ENCODE measurements around the gene FZD2. TPM values are rescaled to one million over a fixed set of nuclear protein-coding genes. Genes with fewer than 3 reads are reported as not detected.
"Not testable (repeated sequence)": the region's sequence is repeated elsewhere in the genome, so short reads cannot be mapped to it uniquely, and the experiment has no call there.

Gene FZD2
- under 1 TPM; 0.42 to 0.61 TPM for total RNA-seq
- polyA plus RNA-seq: under 1 TPM in 1 of 2 donors, not detected in 1; 0.37 TPM

DNA sequence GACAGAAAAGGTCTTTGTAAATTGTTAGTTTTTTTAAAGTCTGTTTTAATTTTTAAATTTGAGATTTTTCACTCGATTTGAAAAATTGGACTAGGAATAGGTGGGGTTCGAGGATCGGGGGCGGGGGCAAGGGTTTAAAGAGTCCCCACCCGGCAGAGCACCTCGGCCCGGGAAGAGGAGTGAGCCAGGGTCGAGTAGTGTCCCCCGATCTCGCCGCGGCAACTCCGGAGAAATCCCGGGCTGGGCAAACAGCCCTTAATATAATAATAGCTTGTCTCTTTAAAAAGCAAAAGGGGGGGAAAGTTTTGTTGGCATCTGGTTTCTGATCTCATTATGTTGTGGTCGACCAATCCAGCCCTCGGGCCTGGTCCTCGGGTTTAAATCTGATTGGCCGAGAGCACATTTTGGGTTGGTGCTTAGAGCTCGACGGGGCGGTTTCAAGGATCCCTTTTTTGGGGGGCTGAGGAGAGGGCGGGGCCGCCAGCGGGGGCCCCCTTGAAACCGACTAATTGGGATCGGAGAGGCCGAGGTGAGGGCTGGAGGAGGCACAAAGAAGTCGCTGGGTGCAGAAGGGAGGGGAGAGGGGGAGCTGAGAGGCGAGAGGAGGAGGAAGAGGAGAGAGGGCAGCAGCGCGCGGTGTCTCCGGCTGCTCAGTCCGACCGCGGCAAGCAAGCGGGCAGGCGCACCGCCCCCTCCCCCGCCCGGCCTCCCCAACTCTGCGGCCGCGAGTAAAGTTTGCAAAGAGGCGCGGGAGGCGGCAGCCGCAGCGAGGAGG is at the start of gene FZD2:
FZD2 (plus strand) TSS at position 653 of the 775 bp plus-strand sequence. CDS start 205 bp downstream, outside the sequence.
- Histone ChIP-seq H3K4me3 (ENCODE audit: low read depth in 1 of 3, low read length in 3 of 3) (peak within 1 kb of the TSS in 2 of 3 donors; percentile 34 to 52), H3K27ac (ENCODE audit: low read depth in 1 of 2, low read length in 2 of 2) (peak within 1 kb of the TSS in 1 of 2 donors; percentile 31), H3K27me3 (ENCODE audit: control insufficient read depth in 4 of 4, insufficient read depth in 4 of 4, low read length in 3 of 4) (peaks cover 0 to 21% (median 2%) of the 10 kb centered on the region in 4 donors), H3K9me3 (ENCODE audit: control insufficient read depth in 4 of 4, low read length in 3 of 4) (peaks cover 0 to 3% (median 0%) of the 10 kb centered on the region in 4 donors), H3K4me1 (ENCODE audit: control insufficient read depth in 4 of 4, insufficient read depth in 4 of 4, low read length in 3 of 4) (peaks cover 9 to 20% (median 11%) of the 10 kb centered on the region in 4 donors), H3K36me3 (ENCODE audit: control insufficient read depth in 4 of 4, insufficient read depth in 3 of 4, low read depth in 1 of 4, low read length in 3 of 4) (no peaks in the 10 kb centered on the region), H3K9ac (ENCODE audit: low read depth in 1 of 2, low read length in 2 of 2) (no peak within 1 kb of the TSS)
- WGBS: 1% methylated on average over 49 of the region's 49 CpGs
- DNase-seq (ENCODE audit: low spot score): no peak
- TF ChIP-seq, protein P1, sequence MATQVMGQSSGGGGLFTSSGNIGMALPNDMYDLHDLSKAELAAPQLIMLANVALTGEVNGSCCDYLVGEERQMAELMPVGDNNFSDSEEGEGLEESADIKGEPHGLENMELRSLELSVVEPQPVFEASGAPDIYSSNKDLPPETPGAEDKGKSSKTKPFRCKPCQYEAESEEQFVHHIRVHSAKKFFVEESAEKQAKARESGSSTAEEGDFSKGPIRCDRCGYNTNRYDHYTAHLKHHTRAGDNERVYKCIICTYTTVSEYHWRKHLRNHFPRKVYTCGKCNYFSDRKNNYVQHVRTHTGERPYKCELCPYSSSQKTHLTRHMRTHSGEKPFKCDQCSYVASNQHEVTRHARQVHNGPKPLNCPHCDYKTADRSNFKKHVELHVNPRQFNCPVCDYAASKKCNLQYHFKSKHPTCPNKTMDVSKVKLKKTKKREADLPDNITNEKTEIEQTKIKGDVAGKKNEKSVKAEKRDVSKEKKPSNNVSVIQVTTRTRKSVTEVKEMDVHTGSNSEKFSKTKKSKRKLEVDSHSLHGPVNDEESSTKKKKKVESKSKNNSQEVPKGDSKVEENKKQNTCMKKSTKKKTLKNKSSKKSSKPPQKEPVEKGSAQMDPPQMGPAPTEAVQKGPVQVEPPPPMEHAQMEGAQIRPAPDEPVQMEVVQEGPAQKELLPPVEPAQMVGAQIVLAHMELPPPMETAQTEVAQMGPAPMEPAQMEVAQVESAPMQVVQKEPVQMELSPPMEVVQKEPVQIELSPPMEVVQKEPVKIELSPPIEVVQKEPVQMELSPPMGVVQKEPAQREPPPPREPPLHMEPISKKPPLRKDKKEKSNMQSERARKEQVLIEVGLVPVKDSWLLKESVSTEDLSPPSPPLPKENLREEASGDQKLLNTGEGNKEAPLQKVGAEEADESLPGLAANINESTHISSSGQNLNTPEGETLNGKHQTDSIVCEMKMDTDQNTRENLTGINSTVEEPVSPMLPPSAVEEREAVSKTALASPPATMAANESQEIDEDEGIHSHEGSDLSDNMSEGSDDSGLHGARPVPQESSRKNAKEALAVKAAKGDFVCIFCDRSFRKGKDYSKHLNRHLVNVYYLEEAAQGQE (IDR thresholded peaks at IDR 0.05): no peak
- no peak for TF ChIP-seq SP1 (IDR thresholded peaks at IDR 0.05)
- TF ChIP-seq, protein P2, sequence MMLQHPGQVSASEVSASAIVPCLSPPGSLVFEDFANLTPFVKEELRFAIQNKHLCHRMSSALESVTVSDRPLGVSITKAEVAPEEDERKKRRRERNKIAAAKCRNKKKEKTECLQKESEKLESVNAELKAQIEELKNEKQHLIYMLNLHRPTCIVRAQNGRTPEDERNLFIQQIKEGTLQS (IDR thresholded peaks at IDR 0.05): no peak
- TF ChIP-seq, protein P3, sequence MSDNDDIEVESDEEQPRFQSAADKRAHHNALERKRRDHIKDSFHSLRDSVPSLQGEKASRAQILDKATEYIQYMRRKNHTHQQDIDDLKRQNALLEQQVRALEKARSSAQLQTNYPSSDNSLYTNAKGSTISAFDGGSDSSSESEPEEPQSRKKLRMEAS (IDR thresholded peaks at IDR 0.05): no peak
- TF ChIP-seq, protein P4, sequence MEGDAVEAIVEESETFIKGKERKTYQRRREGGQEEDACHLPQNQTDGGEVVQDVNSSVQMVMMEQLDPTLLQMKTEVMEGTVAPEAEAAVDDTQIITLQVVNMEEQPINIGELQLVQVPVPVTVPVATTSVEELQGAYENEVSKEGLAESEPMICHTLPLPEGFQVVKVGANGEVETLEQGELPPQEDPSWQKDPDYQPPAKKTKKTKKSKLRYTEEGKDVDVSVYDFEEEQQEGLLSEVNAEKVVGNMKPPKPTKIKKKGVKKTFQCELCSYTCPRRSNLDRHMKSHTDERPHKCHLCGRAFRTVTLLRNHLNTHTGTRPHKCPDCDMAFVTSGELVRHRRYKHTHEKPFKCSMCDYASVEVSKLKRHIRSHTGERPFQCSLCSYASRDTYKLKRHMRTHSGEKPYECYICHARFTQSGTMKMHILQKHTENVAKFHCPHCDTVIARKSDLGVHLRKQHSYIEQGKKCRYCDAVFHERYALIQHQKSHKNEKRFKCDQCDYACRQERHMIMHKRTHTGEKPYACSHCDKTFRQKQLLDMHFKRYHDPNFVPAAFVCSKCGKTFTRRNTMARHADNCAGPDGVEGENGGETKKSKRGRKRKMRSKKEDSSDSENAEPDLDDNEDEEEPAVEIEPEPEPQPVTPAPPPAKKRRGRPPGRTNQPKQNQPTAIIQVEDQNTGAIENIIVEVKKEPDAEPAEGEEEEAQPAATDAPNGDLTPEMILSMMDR (IDR thresholded peaks at IDR 0.05; ENCODE audit: low read depth, low read length, missing input control): no peak
- TF ChIP-seq RXRA (IDR thresholded peaks at IDR 0.05): no peak
- TF ChIP-seq FOXA1 (IDR thresholded peaks at IDR 0.05): no peak
- TF ChIP-seq RAD21 (IDR thresholded peaks at IDR 0.05): no peak
- no peak for TF ChIP-seq HNF4A (conservative IDR thresholded peaks at IDR 0.05)
- TF ChIP-seq FOXA2 (IDR thresholded peaks at IDR 0.05): no peak
- no peak for TF ChIP-seq JUND (IDR thresholded peaks at IDR 0.05)
- no peak for TF ChIP-seq NR2F2 (IDR thresholded peaks at IDR 0.05)

DNA sequence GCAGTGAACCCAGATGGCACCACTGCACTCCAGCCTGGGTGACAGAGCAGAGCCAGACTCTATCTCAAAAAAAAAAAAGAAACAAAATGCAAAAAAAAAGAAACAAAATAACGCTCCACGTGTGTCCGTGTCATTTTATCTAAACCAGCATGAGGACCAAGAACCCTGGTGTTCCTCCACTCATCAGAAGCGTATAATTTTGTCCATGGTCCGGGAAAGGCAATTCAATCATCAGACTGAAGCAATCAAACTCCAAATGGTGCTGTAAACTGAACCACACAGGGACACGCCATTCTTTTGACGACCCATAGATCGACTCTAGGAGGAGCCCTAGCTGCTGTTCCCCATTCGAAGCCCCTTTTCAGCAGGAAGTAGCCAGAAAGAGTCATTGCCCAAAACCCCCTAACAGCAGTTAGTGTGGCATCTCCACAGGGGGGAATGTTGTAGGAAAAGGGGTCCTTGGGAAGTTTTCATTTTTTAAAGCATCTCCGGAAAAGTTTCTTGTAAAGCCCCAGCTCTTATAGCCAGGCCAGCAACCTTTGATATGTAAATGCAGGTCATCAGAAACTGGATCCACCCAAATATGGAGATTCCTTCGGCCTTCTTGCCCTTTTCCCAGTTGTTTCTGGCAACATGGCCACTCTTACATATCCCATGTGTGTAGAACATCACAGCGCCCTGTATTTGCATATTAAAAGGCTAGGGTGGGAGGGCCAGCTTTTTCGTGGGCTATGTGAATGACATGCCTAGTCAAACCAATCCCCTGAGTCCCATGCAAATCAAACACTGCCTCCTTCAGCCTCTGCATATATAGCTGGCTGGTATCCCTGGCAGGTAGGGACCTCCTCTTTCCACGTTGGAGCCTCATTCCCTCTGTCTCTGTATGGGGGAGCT is 45.8 kb upstream of the FZD2 start:
- not testable (repeated sequence) for H3K4me1 ChIP-seq (ENCODE audit: control insufficient read depth in 4 of 4, insufficient read depth in 4 of 4, low read length in 3 of 4); H3K4me3 ChIP-seq (ENCODE audit: low read depth in 1 of 3, low read length in 3 of 3); DNase-seq (ENCODE audit: low spot score); H3K27me3 ChIP-seq (ENCODE audit: control insufficient read depth in 4 of 4, insufficient read depth in 4 of 4, low read length in 3 of 4); H3K36me3 ChIP-seq (ENCODE audit: control insufficient read depth in 4 of 4, insufficient read depth in 3 of 4, low read depth in 1 of 4, low read length in 3 of 4); H3K27ac ChIP-seq (ENCODE audit: low read depth in 1 of 2, low read length in 2 of 2); H3K9ac ChIP-seq (ENCODE audit: low read depth in 1 of 2, low read length in 2 of 2); H3K9me3 ChIP-seq (ENCODE audit: control insufficient read depth in 4 of 4, low read length in 3 of 4)
- 36% methylated on average over 14 of the region's 14 CpGs for WGBS
